ENCODE data around the gene MARCHF10. TPM values are rescaled to one million over a fixed set of nuclear protein-coding genes. Genes with fewer than 3 reads are reported as not detected.

Gene MARCHF10
- total RNA-seq, 1 experiment from 2014 or later = 0.16 TPM

DNA sequence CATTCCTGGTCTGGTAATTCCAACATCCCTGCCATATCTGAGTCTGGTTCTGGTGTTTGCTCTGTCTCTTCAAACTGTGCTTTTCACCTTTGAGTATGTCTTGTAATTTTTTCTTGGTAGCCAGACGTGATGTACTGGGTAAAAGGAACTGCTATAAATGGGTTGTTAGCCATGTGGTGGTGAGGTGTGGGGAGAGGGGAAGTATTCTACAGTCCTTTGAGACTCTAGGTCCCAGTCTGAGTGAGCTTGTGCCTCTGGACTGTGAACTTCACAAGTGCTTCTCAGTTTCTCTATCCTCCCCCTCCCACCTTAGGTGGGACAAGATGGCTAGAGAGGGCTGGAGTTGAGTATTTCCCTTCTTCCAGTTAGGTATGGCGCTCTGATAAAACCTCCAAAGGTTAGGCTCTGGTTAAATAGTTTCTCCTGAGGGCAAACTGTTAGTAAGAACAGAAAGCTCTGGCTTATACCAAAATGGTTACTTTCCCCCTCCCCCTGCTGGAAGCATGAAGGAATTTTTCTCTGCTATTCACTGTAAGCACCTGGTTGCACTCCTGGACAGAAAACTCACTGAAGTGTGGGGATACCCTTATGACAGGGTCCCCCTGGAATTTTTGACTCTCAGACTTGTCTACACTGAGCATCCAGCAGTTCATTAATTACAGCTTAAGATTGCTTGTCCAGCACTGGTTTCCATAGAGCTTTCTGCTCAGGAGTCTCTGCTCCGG is 87.8 kb downstream of the MARCHF10 start:
- DNase-seq (ENCODE audit: low read depth) = no peak

- DNase-seq (ENCODE audit: low read depth) = no peak
Observed at GRCh38 chr17:62719586-62719985, 88.5 kb downstream of the MARCHF10 start.

GRCh38 chr17:62718429-62718828 is 89.7 kb downstream of the MARCHF10 start:
- no peak for DNase-seq (ENCODE audit: low read depth)

GRCh38 chr17:62717889-62718288 is 90.2 kb downstream of the MARCHF10 start:
- DNase-seq (ENCODE audit: low read depth) = no peak

- no peak for DNase-seq (ENCODE audit: low read depth)
Observed at GRCh38 chr17:62717589-62717855, 90.6 kb downstream of the MARCHF10 start.

DNA sequence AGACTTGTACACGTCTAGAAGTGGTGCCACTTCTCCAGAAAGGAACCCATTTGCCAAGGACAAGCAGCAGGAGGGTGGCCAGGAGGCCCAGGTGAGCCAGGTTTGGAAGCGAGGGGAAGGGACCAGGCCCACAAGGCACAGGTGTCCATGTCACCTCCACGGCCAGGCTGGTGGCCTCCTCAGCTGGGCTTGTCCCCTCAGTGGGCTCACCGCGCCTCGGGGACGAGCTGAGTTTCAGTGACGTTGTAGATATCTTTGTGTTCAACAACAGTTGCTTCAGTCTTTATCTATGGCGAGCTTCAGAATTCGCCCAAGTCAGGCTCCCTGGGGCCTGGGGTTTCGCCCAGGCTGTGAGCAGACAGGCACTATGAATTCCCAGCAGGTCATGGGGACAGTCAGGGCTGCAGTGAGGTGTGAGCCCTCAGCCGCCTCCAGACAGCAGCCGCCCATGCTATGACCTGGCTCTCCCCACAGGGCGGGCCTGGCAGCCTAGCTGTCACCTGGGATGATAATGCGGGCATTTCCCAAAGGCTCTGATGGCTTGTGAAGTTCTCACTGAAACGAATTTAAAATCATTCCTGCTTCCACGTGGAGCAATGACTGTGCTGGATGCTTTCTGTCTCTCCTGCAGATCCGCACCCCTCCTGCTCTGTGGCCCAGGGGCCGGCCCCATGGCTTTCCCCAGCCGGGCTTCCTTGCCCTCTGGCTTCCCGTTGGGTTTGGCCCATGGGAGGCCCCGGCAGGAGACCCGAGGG is 91.1 kb downstream of the MARCHF10 start:
- no peak for DNase-seq (ENCODE audit: low read depth)

- no peak for DNase-seq (ENCODE audit: low read depth)
Observed at GRCh38 chr17:62715882-62716390, 92.2 kb downstream of the MARCHF10 start.

GRCh38 chr17:62714016-62714777 is 93.9 kb downstream of the MARCHF10 start:
- no peak for DNase-seq (ENCODE audit: low read depth)

DNA sequence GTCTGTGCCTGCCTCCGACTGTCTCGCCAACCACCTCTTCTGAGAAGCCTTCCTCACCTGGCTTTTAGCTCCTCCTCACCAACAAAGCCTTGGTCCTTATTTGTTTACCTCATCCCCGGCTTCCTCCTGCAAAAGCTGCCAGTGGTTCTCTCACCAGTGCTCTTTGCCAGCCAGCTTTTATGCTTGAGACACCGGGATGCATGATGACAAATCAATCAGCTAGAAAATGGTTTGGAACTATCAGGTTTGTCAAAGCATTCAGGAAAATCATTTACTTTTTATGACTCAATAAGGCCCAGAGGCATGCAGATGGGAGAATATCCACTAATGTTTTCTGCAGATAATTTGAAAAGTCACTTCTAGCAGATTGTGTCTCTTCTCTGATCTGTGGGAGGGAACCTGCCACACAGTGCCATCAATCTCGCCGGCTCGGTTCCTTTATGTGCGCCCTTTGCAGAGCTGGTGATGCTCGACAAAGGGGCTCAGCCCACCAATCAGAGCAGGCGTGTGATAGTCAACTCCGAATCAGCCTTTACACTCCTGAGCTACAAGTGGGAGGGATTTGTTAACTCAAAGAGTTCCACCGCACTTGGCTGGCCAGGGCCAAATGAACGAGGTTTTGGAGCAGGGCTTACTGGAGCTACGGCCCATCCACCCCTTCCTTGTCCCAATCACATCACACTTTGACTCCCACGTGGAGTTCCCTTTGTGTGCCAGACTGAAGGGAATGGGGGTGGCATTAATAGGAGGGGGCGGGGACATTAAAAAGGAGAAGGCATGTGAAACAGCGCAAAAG is 94.8 kb downstream of the MARCHF10 start:
- no peak for DNase-seq (ENCODE audit: low read depth)

- no peak for DNase-seq (ENCODE audit: low read depth)
Observed at GRCh38 chr17:62712171-62712581, 95.9 kb downstream of the MARCHF10 start.

DNA sequence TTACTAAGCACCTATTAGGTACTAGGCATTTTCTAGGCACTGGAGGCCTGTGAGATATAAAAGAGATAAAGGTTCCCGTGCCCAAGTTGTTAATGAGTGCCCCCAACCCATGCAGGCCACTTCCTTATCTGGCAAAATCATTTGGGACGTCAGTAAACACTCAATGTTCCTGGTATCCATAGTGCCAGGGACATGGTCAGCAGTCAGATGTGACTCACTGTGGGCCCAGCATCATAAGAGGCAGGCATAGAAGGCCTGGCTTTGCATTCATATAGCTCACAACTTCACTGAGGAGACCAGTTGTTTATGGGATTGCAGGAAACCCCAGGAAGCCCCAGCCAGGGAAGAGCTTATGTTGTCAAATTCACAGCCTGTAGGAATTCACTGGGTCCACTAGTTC is 99.5 kb downstream of the MARCHF10 start:
- no peak for DNase-seq (ENCODE audit: low read depth)

DNA sequence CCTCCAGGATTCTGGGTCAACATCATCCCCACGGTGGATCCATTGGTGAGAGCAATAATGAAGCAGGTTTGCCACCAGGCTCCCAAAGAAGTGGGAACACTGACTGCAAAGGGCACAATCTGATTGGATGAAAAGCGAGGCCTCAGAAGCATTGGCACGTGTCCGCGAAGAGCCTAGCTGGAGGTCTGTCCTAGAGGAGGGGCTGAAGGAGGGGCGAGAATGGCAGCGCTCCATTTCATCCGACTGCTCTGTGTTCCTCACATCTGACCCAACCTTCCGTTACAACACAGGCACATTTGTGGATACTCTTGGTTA is 100.7 kb downstream of the MARCHF10 start:
- DNase-seq (ENCODE audit: low read depth) = no peak

GRCh38 chr17:62706598-62707424 is 101.3 kb downstream of the MARCHF10 start:
- DNase-seq (ENCODE audit: low read depth) = no peak

DNA sequence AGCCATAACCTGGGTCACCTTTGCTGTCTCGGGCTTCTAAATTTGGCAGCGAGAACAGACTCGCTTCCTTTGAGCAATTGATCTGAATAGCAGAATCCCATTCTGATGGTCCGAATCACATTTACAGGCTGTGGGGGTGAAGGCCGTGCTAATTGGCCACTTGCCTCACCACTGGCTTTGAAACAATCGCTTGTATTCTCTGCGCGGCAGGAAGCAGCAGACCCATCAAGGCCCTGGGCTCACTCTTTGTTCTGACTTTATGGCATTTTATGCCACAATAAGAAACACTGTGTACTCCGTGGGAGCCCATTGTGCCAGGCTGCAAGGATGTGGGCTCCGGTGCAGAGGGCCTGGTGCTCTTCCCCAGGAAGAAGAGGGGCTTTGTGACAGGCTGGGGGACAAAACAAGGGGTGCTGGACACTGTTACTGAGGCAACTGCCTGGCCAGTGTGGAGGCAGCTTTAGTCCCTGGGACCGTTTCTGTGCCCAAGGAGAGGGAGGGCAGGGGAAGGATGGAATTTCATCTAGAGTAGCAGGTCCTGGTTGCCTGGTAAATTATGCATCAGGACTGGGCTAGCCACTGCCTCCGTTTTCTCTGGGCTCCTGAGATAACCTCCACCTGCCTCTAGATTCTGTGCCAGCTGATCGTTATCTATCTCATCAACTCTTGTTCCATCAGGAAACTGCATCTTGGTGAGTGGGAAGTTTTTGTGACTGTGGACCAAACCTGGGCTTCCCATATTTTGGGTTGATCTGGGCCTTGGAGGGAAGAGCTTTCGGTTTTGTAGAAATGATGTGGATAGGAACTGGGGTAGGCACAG is 102.1 kb downstream of the MARCHF10 start:
- DNase-seq (ENCODE audit: low read depth) = no peak

DNA sequence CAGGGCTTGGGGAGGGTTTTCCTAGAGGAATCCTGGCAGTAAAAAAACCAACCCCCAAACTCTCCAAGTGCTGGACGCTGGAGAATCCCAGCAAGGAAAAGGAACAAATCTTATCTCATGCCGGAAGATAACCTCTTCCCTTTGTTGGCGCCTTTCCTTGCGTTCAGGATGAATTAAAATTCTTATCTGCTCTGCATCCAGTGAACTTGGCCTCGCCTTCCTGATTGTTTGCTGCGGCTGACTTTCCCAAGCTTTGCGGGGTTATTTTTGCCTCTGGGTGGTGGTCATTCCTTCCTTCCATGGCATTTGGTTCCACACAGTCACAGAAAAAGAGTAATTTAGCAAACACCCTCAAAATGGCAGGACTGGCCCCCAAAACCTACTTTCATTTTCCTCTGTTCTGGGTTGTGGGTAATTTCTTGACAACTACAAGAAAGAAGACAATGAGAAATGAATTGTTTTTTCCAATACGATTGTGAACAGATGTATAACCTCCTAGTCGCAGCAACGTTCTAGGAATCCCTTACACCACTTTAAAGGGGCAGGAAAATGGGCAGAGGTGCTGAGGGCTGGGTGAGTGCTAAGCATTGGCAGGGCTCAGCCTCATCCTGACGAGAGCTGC is 102.8 kb downstream of the MARCHF10 start:
- DNase-seq (ENCODE audit: low read depth) = no peak

- no peak for DNase-seq (ENCODE audit: low read depth)
Observed at GRCh38 chr17:62704381-62704971, 103.6 kb downstream of the MARCHF10 start.

GRCh38 chr17:62703776-62704380 is 104.2 kb downstream of the MARCHF10 start:
- DNase-seq (ENCODE audit: low read depth) = peak; percentile 67

GRCh38 chr17:62703261-62703775 is 104.8 kb downstream of the MARCHF10 start:
- DNase-seq (ENCODE audit: low read depth) = peak; percentile 75
